ENCODE results near the gene TRIM31.

The TRIM31 gene

DNA sequence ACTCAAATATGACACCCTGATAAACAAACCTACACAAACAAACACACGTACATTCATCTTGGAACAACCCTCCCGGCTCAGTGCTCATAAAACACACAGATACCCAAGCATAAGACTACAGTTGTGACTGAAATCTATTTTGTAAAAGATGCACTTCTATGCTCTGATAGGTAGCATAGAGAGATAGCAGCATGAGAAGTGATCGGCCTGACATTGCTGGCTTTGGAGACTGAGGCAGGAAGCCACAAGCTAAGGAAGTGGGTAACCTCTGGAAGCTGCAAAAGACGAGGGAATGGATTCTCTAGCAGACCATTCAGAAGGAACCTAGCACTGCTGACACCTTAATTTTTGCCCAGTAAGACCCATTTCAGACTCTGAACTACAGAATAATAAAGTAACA, 35.7 kb downstream of the TRIM31 start:
- no peak overlapping the region for H3K4me3 ChIP-seq (ENCODE audit: low read depth, low read length)
- TF ChIP-seq, protein P1, sequence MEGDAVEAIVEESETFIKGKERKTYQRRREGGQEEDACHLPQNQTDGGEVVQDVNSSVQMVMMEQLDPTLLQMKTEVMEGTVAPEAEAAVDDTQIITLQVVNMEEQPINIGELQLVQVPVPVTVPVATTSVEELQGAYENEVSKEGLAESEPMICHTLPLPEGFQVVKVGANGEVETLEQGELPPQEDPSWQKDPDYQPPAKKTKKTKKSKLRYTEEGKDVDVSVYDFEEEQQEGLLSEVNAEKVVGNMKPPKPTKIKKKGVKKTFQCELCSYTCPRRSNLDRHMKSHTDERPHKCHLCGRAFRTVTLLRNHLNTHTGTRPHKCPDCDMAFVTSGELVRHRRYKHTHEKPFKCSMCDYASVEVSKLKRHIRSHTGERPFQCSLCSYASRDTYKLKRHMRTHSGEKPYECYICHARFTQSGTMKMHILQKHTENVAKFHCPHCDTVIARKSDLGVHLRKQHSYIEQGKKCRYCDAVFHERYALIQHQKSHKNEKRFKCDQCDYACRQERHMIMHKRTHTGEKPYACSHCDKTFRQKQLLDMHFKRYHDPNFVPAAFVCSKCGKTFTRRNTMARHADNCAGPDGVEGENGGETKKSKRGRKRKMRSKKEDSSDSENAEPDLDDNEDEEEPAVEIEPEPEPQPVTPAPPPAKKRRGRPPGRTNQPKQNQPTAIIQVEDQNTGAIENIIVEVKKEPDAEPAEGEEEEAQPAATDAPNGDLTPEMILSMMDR (IDR thresholded peaks at IDR 0.05; ENCODE audit: low read depth, low read length), result no peak

- TF ChIP-seq, protein P1 (IDR thresholded peaks at IDR 0.05; ENCODE audit: low read depth, low read length), result peak; percentile 25; the same call in 1 of the 2 replicates
- H3K4me3 ChIP-seq (ENCODE audit: low read depth, low read length), result no peak overlapping the region
Measured at GRCh38 chr6:30075790-30076732, 36.8 kb downstream of the TRIM31 start.

GRCh38 chr6:30075094-30075789, 37.6 kb downstream of the TRIM31 start, which contains the start of gene RNF39:
RNF39 (minus strand) TSS chr6:30075769; CDS start chr6:30075585, 184 bp downstream.
- TF ChIP-seq, protein P1 (IDR thresholded peaks at IDR 0.05; ENCODE audit: low read depth, low read length), result no peak
- peak within 1 kb of the TSS; percentile 17 for H3K4me3 ChIP-seq (ENCODE audit: low read depth, low read length)

- TF ChIP-seq, protein P1 (IDR thresholded peaks at IDR 0.05; ENCODE audit: low read depth, low read length), result no peak
- peak overlapping the region; percentile 17 for H3K4me3 ChIP-seq (ENCODE audit: low read depth, low read length)
Measured at GRCh38 chr6:30074331-30075093, 38.4 kb downstream of the TRIM31 start.

DNA sequence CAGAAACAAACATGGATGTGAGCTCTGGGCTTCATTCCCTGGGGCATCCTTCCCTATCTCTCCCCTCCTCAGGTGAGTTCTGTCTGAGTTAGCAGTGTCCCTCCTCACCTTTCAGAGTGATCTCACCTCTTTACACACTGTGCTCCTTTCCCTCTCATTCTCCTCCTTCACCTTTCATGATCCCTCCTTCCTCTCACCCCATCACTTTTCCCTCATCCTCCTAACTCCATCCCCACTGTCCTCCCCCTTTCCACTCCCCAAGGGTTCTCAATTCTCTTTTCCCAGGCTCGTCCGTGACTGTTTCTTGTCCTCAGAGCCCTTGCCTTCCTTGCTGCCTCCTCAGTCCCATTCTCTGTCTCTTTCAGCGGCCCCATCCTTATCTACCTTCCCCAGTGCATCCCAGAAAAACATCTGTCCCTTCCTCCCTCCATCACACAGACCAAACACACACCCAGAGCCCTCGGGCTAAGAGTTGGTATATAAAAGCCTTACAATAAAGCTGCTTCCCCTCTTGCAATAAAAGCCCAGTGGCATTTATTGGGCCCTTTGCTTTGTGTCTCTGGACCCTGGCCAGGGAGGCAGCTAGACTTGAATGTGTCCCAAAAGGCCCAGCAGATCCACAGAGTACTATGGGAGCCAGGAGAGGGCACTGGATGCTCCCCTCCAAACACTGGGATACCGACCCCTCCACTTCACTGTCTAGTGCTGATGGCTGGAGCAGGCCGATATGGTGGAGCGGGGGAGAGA, 39.2 kb downstream of the TRIM31 start:
- H3K4me3 ChIP-seq (ENCODE audit: low read depth, low read length), result no peak overlapping the region
- TF ChIP-seq, protein P1 (IDR thresholded peaks at IDR 0.05; ENCODE audit: low read depth, low read length), result no peak

DNA sequence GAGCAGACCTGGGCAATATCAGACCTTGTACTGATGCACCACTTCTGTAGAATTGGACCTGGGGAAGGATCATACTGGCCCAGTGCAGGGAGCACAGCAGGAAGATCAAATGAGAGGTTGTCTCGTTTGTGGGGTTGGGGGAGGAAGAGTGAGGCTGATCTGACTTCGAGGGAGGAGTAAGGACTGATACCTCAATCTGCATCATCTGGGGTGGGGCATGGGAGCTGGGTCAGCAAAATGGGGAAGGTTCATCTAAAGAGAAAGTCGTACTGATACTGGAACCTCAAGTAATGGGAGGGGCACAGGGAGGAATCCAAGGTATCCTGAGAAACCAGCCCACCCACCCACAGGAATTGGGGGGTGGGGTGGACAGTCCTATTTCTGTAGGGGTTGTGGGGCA, 41.0 kb downstream of the TRIM31 start:
- H3K4me3 ChIP-seq (ENCODE audit: low read depth, low read length), result no peak overlapping the region
- TF ChIP-seq, protein P1 (IDR thresholded peaks at IDR 0.05; ENCODE audit: low read depth, low read length), result no peak

Data from WI38 (cell line).